Skeletal muscle cell (primary cell): ENCODE data around the gene SCN7A.
"Not testable (repeated sequence)": the region's sequence is repeated elsewhere in the genome, so short reads cannot be mapped to it uniquely, and the experiment has no call there.

Source experiments
- DNase-seq: peaks from one replicate; pipeline ENCODE4 v3.0.0-alpha.2; 2010; ENCODE audit warnings: low read depth
- H3K4me3 ChIP-seq: 2 replicates; pipeline ENCODE4 v1.5.1; 2011; ENCODE audit warnings: low read depth, mild to moderate bottlenecking, control low read depth, low read length, moderate library complexity

SCN7A gene

GRCh38 chr2:166365803-166366420 is 128.1 kb downstream of the SCN7A start:
- DNase-seq: no peak
- no peak overlapping the region for H3K4me3 ChIP-seq

GRCh38 chr2:166365239-166365638 is 128.8 kb downstream of the SCN7A start:
- no peak for DNase-seq
- H3K4me3 ChIP-seq: no peak overlapping the region

GRCh38 chr2:166364476-166365161 is 129.4 kb downstream of the SCN7A start:
- H3K4me3 ChIP-seq: no peak overlapping the region
- DNase-seq: no peak

- H3K4me3 ChIP-seq: no peak overlapping the region
- no peak for DNase-seq
Observed at GRCh38 chr2:166361351-166362153, 132.5 kb downstream of the SCN7A start.

- no peak for DNase-seq
Observed at GRCh38 chr2:166360906-166361305, 133.1 kb downstream of the SCN7A start.

GRCh38 chr2:166360426-166360825 is 133.6 kb downstream of the SCN7A start:
- no peak for DNase-seq
- no peak overlapping the region for H3K4me3 ChIP-seq

More at GRCh38 chr2:166360906-166361305, 133.1 kb downstream of the SCN7A start:
- no peak overlapping the region for H3K4me3 ChIP-seq

- not testable (repeated sequence) for H3K4me3 ChIP-seq, DNase-seq
Observed at GRCh38 chr2:166357950-166358321, 136.1 kb downstream of the SCN7A start.

- no peak for DNase-seq
- H3K4me3 ChIP-seq: no peak overlapping the region
Observed at GRCh38 chr2:166357068-166357949, 136.7 kb downstream of the SCN7A start.
